ENCODE data around the gene TPBGL. TPM values are rescaled to one million over a fixed set of nuclear protein-coding genes. Genes with fewer than 3 reads are reported as not detected.

The TPBGL gene
- total RNA-seq, 1 experiment from 2014 or later, result not detected

DNA sequence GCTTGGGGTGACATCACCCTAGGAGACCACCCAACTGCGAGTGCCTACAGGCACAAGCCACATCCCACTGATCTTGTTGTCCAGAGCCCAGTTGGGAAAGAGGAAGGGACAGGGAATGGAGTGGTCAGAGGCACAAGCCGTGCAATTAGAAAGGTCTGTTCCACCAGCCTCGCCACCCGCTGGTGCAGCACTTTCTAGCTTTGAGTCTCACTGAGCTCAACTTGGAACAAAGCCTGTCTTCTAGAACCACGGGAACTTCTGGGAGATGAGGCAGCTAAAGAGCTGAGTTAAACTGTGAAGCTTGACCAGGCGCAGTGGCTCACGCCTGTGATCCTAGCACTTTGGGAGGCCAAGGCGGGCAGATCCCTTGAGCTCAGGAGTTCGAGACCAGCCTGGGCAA, 29.3 kb downstream of the TPBGL start:
- H3K27me3 ChIP-seq (ENCODE audit: insufficient read depth, low read depth), result no peaks in the 10 kb centered on the region
- no peak overlapping the region for H2AFZ ChIP-seq
- H3K79me2 ChIP-seq (ENCODE audit: low read depth), result no peaks in the 10 kb centered on the region
- no peaks in the 10 kb centered on the region for H3K36me3 ChIP-seq (ENCODE audit: low read depth)
- no TSS peak for BruUV-seq (replicated peaks)
- H3F3A ChIP-seq (ENCODE audit: insufficient read depth, low read depth), result no peaks in the 10 kb centered on the region
- TF ChIP-seq EZH2 (IDR thresholded peaks at IDR 0.05; ENCODE audit: low read depth), result no peak
- TF ChIP-seq, protein P1, sequence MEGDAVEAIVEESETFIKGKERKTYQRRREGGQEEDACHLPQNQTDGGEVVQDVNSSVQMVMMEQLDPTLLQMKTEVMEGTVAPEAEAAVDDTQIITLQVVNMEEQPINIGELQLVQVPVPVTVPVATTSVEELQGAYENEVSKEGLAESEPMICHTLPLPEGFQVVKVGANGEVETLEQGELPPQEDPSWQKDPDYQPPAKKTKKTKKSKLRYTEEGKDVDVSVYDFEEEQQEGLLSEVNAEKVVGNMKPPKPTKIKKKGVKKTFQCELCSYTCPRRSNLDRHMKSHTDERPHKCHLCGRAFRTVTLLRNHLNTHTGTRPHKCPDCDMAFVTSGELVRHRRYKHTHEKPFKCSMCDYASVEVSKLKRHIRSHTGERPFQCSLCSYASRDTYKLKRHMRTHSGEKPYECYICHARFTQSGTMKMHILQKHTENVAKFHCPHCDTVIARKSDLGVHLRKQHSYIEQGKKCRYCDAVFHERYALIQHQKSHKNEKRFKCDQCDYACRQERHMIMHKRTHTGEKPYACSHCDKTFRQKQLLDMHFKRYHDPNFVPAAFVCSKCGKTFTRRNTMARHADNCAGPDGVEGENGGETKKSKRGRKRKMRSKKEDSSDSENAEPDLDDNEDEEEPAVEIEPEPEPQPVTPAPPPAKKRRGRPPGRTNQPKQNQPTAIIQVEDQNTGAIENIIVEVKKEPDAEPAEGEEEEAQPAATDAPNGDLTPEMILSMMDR (conservative IDR thresholded peaks at IDR 0.05), result no peak
- H3K9me3 ChIP-seq (ENCODE audit: insufficient read depth, low read depth), result no peaks in the 10 kb centered on the region
- no peak overlapping the region for H3K4me3 ChIP-seq
- no peak overlapping the region for H3K4me2 ChIP-seq
- no peaks in the 10 kb centered on the region for H3K4me1 ChIP-seq (replicated peaks; ENCODE audit: insufficient read depth)
- ChIA-PET CTCF (no interaction called here), POLR2A (ENCODE audit: unreplicated experiment) (no interaction called here)
- DNase-seq, result no peak
- H3K27ac ChIP-seq, result no peak overlapping the region
- intact Hi-C loops (cut with micrococcal nuclease; ENCODE audit: unreplicated experiment), result no loop called here
- H4K20me1 ChIP-seq (ENCODE audit: insufficient read depth), result no peaks in the 10 kb centered on the region
- H3K9me2 ChIP-seq (ENCODE audit: insufficient read depth), result no peaks in the 10 kb centered on the region

DNA sequence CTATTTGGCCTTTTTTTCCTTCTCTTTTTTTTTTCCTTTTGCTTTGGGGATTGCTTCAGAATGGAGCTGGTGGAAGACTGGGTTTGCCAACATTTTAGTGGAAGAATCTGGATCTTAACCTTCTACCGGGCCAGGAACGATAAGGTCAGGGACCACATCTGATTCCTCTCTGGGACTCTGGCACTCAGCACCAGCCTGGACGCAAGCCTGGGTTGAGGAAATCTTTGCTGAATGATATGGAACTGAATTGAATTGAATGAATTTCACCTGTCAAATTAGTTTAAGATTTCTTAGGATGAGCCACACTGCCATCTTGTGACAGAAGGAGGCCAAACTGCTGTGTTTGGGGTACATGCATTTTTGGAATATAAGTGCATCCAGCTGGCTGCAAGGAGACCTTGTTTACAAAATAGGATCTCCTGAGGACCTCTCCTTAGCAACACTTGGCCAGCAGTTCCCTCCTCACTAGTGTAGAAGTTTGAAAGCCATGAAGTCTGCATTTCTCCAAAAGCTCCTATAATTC, 30.4 kb downstream of the TPBGL start:
- TF ChIP-seq EZH2 (IDR thresholded peaks at IDR 0.05; ENCODE audit: low read depth), result no peak
- TF ChIP-seq, protein P1 (conservative IDR thresholded peaks at IDR 0.05), result peak; percentile 68; the same call in 1 of the 2 replicates
- BruUV-seq (replicated peaks), result no TSS peak
- H3K27me3 ChIP-seq (ENCODE audit: insufficient read depth, low read depth), result no peaks in the 10 kb centered on the region
- H3K36me3 ChIP-seq (ENCODE audit: low read depth), result no peaks in the 10 kb centered on the region
- no peaks in the 10 kb centered on the region; the same call in 1 of the 2 replicates for H3F3A ChIP-seq (ENCODE audit: insufficient read depth, low read depth)
- H2AFZ ChIP-seq, result no peak overlapping the region
- no peaks in the 10 kb centered on the region for H4K20me1 ChIP-seq (ENCODE audit: insufficient read depth)
- H3K79me2 ChIP-seq (ENCODE audit: low read depth), result no peaks in the 10 kb centered on the region
- no peaks in the 10 kb centered on the region for H3K4me1 ChIP-seq (replicated peaks; ENCODE audit: insufficient read depth)
- CTCF ChIA-PET, result interaction anchor here (0.6 to 1.5 kb wide), 4 partner anchors 22 to 348 kb away, joined by 3 to 15 read pairs (median 3); no protein-coding TSS in a partner anchor
- no peaks in the 10 kb centered on the region for H3K9me2 ChIP-seq (ENCODE audit: insufficient read depth)
- H3K27ac ChIP-seq, result no peak overlapping the region
- no peak for DNase-seq
- intact Hi-C loops (cut with micrococcal nuclease; ENCODE audit: unreplicated experiment), result no loop called here
- no peak overlapping the region for H3K4me2 ChIP-seq
- no peak overlapping the region for H3K4me3 ChIP-seq
- POLR2A ChIA-PET (ENCODE audit: unreplicated experiment), result interaction anchor here (0.7 kb wide), 1 partner anchor 12 kb away, joined by 6 read pairs; no protein-coding TSS in a partner anchor
- H3K9me3 ChIP-seq (ENCODE audit: insufficient read depth, low read depth), result no peaks in the 10 kb centered on the region

DNA sequence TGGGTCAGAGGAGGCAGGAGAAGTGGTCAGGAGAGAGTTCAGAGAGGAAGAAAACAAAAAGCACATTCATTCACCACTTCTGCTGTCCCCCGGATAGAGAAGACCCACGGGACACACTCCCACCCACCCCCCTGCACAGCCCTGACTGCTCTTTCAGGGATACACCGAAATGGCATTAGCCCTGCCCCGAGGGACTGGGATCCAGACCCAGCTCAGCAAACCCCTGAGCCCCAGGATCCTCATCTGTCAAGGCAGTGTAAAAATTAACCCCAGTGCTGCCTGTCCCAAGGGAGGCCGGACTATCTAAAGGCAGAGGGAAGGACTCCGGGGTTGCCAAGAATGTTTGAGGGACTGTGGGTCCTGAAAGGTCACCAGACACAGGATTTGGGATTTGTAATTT, 31.2 kb downstream of the TPBGL start:
- intact Hi-C loops (cut with micrococcal nuclease; ENCODE audit: unreplicated experiment), result no loop called here
- ChIA-PET CTCF (interaction anchor here (0.6 to 1.5 kb wide), 3 partner anchors 23 to 131 kb away, joined by 3 to 15 read pairs (median 3); no protein-coding TSS in a partner anchor), POLR2A (ENCODE audit: unreplicated experiment) (interaction anchor here (0.7 kb wide), 1 partner anchor 13 kb away, joined by 6 read pairs; no protein-coding TSS in a partner anchor)
- Histone ChIP-seq H3K9me3 (ENCODE audit: insufficient read depth, low read depth) (no peaks in the 10 kb centered on the region), H3K4me1 (replicated peaks; ENCODE audit: insufficient read depth) (no peaks in the 10 kb centered on the region), H3K9me2 (ENCODE audit: insufficient read depth) (no peaks in the 10 kb centered on the region), H3K27ac (no peak overlapping the region), H2AFZ (no peak overlapping the region), H4K20me1 (ENCODE audit: insufficient read depth) (no peaks in the 10 kb centered on the region), H3K79me2 (ENCODE audit: low read depth) (no peaks in the 10 kb centered on the region), H3K4me2 (no peak overlapping the region), H3K4me3 (no peak overlapping the region), H3K27me3 (ENCODE audit: insufficient read depth, low read depth) (no peaks in the 10 kb centered on the region), H3K36me3 (ENCODE audit: low read depth) (no peaks in the 10 kb centered on the region), H3F3A (ENCODE audit: insufficient read depth, low read depth) (no peaks in the 10 kb centered on the region; the same call in 1 of the 2 replicates)
- BruUV-seq (replicated peaks), result no TSS peak
- no peak for DNase-seq
- TF ChIP-seq, protein P1 (conservative IDR thresholded peaks at IDR 0.05), result no peak
- TF ChIP-seq EZH2 (IDR thresholded peaks at IDR 0.05; ENCODE audit: low read depth), result no peak

All from PC-9 (cell line).